Measurements from ENCODE around the gene PHF12.
"Not testable (repeated sequence)": the region's sequence is repeated elsewhere in the genome, so short reads cannot be mapped to it uniquely, and the experiment has no call there.

PHF12 gene

DNA sequence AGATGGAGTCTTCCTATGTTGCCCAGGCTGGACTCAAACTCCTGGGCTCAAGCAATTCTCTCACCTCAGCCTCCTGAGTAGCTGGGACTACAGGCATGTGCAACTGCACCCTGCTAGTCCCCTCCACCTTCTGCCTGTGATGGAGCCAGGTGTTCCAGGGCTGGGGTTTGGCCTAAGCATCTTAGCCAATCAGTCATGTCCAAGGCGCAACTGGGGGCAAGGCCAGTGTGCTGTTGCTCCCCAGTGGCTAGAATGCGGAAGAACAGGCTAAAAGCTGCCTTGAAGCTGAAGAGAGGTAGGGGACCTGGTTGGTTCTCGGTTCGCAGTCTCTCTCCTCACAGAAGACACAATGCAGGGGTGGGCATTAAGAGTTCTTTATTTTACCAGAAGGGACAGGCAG is 72.3 kb downstream of the PHF12 start:
- peak; percentile 38 for DNase-seq
- Mint-ChIP-seq H3K9me3 (peaks cover 11% of the 10 kb centered on the region), H3K27me3 (ENCODE audit: low read depth, poor library complexity) (no peaks in the 10 kb centered on the region), H3K4me3 (no peak overlapping the region), H3K27ac (peak overlapping the region; percentile 70), H3K4me1 (peaks cover 7% of the 10 kb centered on the region), H3K36me3 (ENCODE audit: low read depth) (peaks cover 26% of the 10 kb centered on the region)
- TF ChIP-seq, protein P1, sequence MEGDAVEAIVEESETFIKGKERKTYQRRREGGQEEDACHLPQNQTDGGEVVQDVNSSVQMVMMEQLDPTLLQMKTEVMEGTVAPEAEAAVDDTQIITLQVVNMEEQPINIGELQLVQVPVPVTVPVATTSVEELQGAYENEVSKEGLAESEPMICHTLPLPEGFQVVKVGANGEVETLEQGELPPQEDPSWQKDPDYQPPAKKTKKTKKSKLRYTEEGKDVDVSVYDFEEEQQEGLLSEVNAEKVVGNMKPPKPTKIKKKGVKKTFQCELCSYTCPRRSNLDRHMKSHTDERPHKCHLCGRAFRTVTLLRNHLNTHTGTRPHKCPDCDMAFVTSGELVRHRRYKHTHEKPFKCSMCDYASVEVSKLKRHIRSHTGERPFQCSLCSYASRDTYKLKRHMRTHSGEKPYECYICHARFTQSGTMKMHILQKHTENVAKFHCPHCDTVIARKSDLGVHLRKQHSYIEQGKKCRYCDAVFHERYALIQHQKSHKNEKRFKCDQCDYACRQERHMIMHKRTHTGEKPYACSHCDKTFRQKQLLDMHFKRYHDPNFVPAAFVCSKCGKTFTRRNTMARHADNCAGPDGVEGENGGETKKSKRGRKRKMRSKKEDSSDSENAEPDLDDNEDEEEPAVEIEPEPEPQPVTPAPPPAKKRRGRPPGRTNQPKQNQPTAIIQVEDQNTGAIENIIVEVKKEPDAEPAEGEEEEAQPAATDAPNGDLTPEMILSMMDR (IDR thresholded peaks at IDR 0.05): peak; percentile 28

DNA sequence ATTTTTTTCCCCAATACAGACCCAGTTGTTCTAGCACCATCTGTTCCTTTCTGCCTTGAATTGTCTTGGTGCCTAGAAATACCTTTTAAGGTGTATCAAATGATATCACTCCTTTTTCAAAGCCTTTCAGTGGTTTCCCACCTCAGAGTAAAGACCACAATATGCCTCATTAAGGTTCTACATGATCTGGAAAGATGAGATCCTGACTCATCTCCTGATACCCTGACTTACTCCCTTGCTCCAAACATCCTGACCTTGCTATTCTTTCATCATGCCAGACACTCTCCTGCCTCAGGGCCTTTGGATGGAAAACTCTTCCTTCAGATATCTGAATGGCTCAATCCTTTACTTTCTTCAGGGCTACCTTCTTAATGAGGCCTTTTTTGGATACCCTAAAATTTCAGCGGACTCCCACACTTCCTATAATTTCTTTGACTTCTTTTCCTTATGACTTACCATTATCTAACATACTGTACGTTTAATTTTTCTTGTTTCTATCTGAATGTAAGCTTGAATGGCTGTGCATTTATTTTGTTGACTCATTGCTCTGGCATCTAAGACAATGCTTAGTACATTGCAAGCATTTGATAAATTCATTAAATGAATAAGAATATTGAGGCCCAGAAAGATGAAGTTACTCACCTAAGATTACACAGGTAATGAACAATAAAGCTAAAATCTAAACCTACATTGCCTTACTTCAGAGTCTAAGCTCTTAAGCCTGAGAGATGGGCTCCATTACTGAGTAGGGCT is 73.0 kb downstream of the PHF12 start:
- Mint-ChIP-seq H3K27me3 (ENCODE audit: low read depth, poor library complexity) (no peaks in the 10 kb centered on the region), H3K4me1 (peaks cover 10% of the 10 kb centered on the region), H3K27ac (no peak overlapping the region)

DNA sequence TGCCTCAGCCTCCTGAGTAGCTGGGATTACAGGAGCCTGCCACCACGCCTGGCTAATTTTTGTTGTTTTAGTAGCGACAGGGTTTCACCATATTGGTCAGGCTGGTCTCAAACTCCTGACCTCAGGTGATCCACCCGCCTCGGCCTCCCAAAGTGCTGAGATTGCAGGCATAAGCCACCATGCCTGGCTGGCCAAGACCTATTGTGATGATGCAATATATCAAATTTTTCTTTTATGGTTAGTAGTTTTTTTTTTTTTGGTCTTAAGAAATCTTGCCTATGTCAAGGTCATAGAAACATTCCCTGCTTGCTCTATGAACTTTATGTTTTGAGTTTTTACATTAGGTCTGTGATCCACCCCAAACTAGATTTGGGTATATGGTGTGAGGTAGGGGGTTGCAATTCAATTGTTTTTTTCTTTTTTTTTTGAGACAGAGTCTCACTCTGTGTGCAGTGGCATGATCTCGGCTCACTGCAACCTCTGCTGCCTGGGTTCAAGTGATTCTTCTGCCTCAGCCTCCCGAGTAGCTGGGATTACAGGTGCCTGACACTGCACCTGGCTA is 74.1 kb downstream of the PHF12 start:
- Mint-ChIP-seq H3K4me1 (peaks cover 10% of the 10 kb centered on the region), H3K9me3 (peaks cover 11% of the 10 kb centered on the region), H3K36me3 (ENCODE audit: low read depth) (peaks cover 26% of the 10 kb centered on the region)
- H3K4me3 Mint-ChIP-seq; H3K27ac Mint-ChIP-seq; DNase-seq; H3K27me3 Mint-ChIP-seq (ENCODE audit: low read depth, poor library complexity): not testable (repeated sequence)

More for the DNA sequence above, 73.0 kb downstream of the PHF12 start:
- no peak for DNase-seq
- H3K9me3 Mint-ChIP-seq: peaks cover 11% of the 10 kb centered on the region
- peaks cover 26% of the 10 kb centered on the region for H3K36me3 Mint-ChIP-seq (ENCODE audit: low read depth)
- H3K4me3 Mint-ChIP-seq: no peak overlapping the region
- TF ChIP-seq, protein P1 (IDR thresholded peaks at IDR 0.05): no peak

DNA sequence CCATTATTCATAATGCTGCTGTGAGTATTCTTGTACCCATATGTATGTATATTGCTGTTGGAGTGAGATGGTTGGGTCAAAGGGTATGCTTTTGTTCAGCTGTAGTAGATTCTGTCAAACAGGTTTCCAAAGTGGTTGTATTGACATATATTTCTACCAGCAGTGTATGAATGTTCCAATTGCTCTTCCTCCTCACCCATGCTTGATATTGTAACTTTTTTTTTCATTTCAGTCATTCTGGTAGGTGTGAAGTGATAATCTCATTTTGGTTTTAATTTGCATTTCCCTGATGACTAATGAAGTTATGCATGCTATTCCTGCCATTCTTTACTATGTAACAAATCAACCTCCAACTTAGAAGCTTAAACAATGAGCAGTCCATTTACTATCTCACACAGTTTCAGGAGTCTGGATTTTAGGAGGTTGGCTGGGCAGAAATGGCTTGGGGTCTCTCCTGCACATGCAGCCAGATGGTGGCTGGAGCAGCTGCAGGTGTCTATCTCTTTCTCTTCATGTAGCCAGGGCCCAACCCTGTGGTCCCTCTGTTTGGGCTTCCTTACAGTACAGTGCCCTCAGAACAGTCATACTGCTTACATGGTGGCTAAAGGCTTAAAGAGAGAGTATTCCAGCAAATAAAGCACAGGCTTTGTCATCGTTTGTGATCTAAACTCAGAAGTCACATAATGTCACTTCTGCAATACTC is 75.3 kb downstream of the PHF12 start:
- H3K27me3 Mint-ChIP-seq (ENCODE audit: low read depth, poor library complexity): no peaks in the 10 kb centered on the region
- H3K9me3 Mint-ChIP-seq: peaks cover 11% of the 10 kb centered on the region
- TF ChIP-seq, protein P1 (IDR thresholded peaks at IDR 0.05): no peak
- peaks cover 14% of the 10 kb centered on the region for H3K4me1 Mint-ChIP-seq
- peak overlapping the region; percentile 72 for H3K27ac Mint-ChIP-seq
- H3K36me3 Mint-ChIP-seq (ENCODE audit: low read depth): peaks cover 26% of the 10 kb centered on the region
- DNase-seq: no peak
- H3K4me3 Mint-ChIP-seq: no peak overlapping the region

DNA sequence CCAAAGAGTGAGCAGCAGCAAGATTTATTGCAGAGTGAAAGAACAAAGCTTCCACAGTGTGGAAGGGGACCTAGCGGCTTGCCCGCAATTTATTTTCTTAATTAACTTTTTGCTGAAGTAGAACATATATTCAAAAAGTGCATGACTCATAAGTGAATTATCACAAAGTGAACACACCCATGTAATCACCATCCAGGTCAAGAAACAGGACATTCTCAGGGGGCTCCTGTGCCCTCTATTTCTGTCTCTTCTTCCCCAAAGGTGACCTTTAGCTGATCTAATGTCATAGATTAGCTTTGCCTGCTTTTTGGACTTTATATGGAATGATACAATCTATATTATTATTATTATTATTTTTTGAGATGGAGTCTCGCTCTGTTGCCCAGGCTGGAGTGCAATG is 76.6 kb downstream of the PHF12 start:
- Mint-ChIP-seq H3K27me3 (ENCODE audit: low read depth, poor library complexity) (no peaks in the 10 kb centered on the region), H3K27ac (no peak overlapping the region), H3K4me1 (peaks cover 16% of the 10 kb centered on the region), H3K4me3 (no peak overlapping the region), H3K9me3 (peaks cover 11% of the 10 kb centered on the region), H3K36me3 (ENCODE audit: low read depth) (peaks cover 21% of the 10 kb centered on the region)
- DNase-seq: no peak
- TF ChIP-seq, protein P1 (IDR thresholded peaks at IDR 0.05): no peak

DNA sequence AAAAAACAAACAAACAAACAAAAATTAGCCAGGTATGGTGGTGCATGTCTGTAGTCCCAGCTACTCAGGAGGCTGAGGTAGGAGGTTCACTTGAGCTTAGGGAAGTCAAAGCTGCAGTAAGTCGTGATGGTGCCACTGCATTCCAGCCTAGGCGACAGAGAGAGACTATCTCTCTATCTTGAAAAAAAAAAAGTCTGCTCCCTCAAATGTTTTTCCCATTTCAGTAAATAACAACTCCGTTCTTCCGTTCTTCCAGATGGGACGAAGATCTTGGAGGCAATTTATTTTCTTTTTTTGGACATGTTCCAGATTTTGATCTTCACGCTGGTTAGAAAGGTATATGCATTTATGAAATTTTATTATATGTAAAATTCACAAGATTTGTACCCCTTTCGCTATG is 77.5 kb downstream of the PHF12 start:
- Mint-ChIP-seq H3K27me3 (ENCODE audit: low read depth, poor library complexity) (no peaks in the 10 kb centered on the region), H3K4me1 (peaks cover 16% of the 10 kb centered on the region), H3K4me3 (no peak overlapping the region), H3K27ac (no peak overlapping the region), H3K9me3 (peaks cover 11% of the 10 kb centered on the region), H3K36me3 (ENCODE audit: low read depth) (peaks cover 16% of the 10 kb centered on the region)
- DNase-seq: no peak
- TF ChIP-seq, protein P1 (IDR thresholded peaks at IDR 0.05): no peak
